ENCODE results near the gene SLC17A2.

The SLC17A2 gene

DNA sequence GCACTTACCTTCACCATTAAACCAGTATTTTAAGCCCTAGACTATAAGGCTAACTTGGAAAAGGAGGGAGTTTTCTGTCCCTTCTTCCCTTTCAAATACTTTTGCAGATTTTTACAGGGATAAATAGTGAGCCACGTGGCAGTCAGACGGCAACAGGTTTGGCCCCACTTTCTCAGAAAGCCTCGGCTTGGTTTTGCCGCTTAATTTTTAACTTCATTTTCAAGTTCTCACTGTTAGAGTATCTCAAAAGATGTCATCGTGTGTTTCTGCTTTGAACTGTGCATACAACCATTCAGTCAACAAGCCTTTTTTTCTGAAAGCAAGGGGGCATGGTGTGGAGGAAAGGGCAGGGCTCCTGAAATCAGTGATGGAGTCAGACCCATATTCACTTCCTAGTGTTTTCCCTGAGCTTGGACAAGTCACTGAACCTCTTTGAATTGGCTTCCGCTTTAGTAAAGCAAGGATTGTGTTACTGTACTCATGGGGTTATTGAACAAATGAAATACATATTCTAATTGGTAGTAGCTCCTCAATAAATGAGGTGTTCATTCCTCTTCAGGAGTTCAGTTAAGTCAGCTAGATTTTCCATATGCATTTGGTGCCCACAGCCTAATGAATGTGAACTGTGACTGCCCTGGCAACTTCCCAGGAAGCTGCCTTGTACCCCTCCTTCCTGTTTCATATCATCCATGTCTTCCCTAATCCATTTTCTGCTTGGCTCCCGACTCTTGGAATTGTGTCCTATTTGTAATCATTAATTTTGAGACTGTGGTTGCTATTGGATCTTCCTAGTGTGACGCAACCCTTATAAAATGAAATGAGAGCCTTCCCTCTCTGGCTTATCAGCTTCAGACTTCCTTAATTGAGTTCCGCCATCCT lies at the start of gene SLC17A2:
Gene SLC17A2 (minus strand): TSS at position 160 of the 879 bp plus-strand sequence. CDS start 4,895 bp downstream, outside the sequence.
- in situ Hi-C loops (cut with HindIII; ENCODE audit: low sequenced_read_pairs): no loop called here

DNA sequence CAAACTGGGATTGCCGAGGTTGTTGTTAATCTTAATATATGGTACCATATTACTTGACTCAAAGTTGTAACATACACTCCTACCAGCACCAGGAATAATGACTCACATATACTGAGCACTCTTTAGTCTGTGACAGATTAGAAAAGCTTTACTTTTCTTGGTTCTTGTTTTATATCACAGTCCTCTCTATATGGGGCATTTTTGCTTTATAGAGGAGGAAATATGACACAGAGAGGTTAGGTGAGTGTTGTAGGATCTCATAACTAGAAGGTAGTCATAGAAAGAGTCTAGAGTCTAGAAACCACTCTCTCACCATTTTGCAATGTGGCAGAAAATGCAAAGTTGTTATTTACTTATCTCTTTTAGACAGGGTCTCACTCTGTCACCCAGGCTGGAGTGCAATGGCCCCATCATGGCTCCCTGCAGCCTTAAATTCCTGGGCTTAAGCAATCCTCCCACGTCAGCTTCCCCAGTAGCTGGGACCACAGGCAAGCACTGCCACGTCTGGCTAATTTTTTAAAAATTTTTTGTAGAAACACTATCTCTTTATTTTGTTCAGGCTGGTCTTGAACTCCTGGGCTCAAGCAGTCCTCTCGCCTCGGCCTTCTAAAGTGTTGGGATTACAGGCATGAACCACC lies 45.6 kb upstream of the SLC17A2 start:
- in situ Hi-C loops (cut with HindIII; ENCODE audit: low sequenced_read_pairs): no loop called here

- in situ Hi-C loops (cut with HindIII; ENCODE audit: low sequenced_read_pairs): loop anchor here (5.0 kb wide), 1 partner anchor 33 kb away; no protein-coding TSS in a partner anchor
These were observed 43.5 kb upstream of the SLC17A2 start for GRCh38 chr6:25973923-25974555.

GRCh38 chr6:25972902-25973301 lies 42.4 kb upstream of the SLC17A2 start:
- in situ Hi-C loops (cut with HindIII; ENCODE audit: low sequenced_read_pairs): loop anchor here (5.0 kb wide), 1 partner anchor 34 kb away; no protein-coding TSS in a partner anchor

DNA sequence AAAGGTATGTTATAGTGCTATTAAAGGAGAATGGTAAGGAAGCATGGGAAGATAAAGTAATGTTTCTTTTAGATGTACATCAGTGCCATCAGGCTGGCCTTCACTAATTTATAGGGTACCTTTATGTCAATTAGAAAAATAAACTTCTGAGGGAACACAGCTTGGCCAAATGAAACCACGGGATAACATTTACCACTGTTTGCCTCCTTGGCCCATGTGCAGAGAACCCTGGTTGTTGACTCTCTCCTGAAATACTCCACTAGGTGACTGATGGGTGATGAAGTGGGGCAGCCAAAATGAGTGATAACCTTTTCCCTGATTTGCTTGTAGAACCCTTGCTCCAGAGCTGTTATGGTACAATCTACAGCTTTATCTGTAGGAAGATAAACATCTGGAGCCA lies 41.6 kb upstream of the SLC17A2 start:
- in situ Hi-C loops (cut with HindIII; ENCODE audit: low sequenced_read_pairs): loop anchor here (5.0 kb wide), 1 partner anchor 35 kb away; no protein-coding TSS in a partner anchor

- in situ Hi-C loops (cut with HindIII; ENCODE audit: low sequenced_read_pairs): loop anchor here (5.0 kb wide), 1 partner anchor 36 kb away; no protein-coding TSS in a partner anchor
These were observed 40.8 kb upstream of the SLC17A2 start for GRCh38 chr6:25971187-25971821.

DNA sequence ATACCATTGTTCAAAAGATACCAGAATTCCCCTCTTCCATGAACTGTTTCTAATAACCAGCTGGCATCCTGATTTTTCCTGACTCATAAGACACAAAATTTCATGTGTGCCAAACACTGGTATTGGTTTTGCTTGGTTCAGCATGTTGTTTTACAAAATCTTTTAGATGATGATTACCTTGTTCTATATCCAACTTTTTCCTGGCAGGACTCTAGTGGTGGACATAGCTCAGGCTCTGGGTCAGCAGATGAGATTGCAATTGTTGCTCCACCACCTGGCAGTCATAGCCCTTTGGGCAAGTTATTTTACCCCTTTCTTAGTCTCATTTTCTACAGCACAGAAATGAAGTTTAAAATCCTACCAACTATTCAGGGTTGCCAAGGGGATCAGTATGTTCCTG lies 38.3 kb upstream of the SLC17A2 start:
- in situ Hi-C loops (cut with HindIII; ENCODE audit: low sequenced_read_pairs): no loop called here

GRCh38 chr6:25966711-25967110 lies 36.2 kb upstream of the SLC17A2 start:
- in situ Hi-C loops (cut with HindIII; ENCODE audit: low sequenced_read_pairs): no loop called here

DNA sequence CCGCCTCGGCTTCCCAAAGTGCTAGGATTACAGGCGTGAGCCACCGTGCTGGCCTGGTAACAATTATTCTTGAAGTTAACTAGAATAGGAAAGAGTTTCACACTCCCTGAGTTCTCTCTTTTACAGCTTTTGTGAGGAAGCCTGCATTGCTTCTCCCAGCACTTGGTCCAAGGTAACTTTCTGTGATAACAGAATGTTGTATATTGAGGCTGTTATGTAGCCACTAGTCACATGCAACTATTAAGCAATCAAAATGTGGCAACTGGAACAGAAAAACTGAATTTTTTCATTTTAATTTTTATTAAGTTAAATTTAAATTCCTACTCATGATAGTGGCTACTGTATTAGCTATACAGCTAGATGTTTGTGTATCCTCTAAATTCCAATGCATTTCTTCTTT lies 34.6 kb upstream of the SLC17A2 start:
- in situ Hi-C loops (cut with HindIII; ENCODE audit: low sequenced_read_pairs): no loop called here

GRCh38 chr6:25963426-25964123 lies 33.1 kb upstream of the SLC17A2 start:
- in situ Hi-C loops (cut with HindIII; ENCODE audit: low sequenced_read_pairs): no loop called here

DNA sequence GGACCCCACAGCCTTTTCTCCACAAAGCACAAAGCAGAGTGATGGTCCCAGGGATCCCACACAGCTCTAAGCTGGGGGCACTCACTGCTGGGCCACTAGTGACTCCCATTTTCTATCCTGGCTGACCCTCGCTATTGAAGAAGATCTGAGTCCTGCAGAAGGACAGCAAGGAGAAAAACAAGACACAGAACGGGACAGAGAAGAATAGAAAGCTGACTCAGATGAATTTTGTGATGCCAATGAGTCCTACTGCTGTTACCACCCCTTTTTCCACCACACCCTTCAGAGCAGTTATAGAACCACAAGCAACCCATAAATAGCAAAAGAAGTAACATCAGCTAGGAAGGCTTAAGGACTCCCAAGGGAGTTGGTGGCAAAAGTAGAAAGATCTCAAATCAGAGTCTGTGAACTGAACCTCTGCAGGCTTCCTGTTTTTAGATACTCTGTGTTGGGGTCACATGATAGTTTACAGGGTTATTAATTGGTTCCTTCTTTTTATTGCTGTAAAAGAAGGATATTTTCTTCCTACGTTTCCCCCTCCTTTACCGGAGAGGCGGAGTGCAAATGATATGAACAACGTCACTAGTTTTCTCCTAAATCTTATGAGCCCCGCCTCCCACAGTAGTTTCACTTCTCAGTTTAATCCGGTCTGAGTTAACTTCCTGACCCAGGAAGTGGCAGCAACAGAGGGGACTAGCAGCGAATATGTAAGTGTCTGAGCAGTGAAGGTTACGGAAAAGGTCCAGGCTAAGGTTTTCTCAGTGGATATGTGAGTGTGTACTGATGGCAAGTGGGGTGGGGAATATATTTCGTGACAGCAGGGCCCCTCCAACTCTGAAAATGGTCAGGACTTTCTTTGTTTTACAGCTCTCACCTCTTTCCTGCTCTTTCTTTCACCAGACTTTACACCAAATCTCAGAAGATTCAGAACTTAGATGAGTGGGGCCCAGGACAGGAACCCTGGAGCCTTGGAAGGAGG lies 31.9 kb upstream of the SLC17A2 start, which contains the start of gene TRIM38:
Gene TRIM38 (plus strand): TSS at position 654 of the 979 bp plus-strand sequence. CDS start 3,721 bp downstream, outside the sequence.
- in situ Hi-C loops (cut with HindIII; ENCODE audit: low sequenced_read_pairs): no loop called here

DNA sequence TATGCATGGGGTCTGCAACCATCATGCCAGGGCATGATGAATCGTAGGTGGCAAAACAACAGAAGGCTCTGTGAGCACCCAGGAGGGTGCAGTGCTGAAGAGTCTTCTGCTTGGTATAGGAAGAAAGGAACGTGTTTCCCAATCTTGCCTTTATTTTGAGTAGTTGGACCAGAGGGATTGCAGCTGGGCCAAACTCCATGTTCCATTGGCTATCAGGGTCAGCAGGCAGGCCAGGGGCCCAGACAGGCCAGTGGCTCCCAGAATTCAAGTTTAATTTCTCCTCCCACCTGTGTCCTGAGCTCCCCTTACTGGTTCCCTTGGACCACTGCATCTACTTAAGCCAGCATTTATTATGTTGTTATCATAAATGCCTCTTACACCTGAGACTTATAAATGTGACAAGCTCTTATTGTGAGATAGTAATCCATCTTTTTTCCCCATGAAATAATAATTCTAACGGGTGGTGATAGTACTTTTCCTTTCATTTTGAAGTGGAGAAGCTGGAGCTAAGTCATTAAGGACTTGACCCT lies 31.2 kb upstream of the SLC17A2 start:
- in situ Hi-C loops (cut with HindIII; ENCODE audit: low sequenced_read_pairs): no loop called here

- in situ Hi-C loops (cut with HindIII; ENCODE audit: low sequenced_read_pairs): no loop called here
These were observed 30.2 kb upstream of the SLC17A2 start for GRCh38 chr6:25960734-25961133.

GRCh38 chr6:25959890-25960536 lies 29.5 kb upstream of the SLC17A2 start:
- in situ Hi-C loops (cut with HindIII; ENCODE audit: low sequenced_read_pairs): no loop called here

- in situ Hi-C loops (cut with HindIII; ENCODE audit: low sequenced_read_pairs): no loop called here
These were observed 28.2 kb upstream of the SLC17A2 start for GRCh38 chr6:25958700-25959162.

GRCh38 chr6:25956226-25956625 lies 25.7 kb upstream of the SLC17A2 start:
- in situ Hi-C loops (cut with HindIII; ENCODE audit: low sequenced_read_pairs): no loop called here

- in situ Hi-C loops (cut with HindIII; ENCODE audit: low sequenced_read_pairs): no loop called here
These were observed 24.3 kb upstream of the SLC17A2 start for GRCh38 chr6:25954756-25955155.

GRCh38 chr6:25953733-25954132 lies 23.2 kb upstream of the SLC17A2 start:
- in situ Hi-C loops (cut with HindIII; ENCODE audit: low sequenced_read_pairs): no loop called here

Measured in endothelial cell of hepatic sinusoid (primary cell).